Endothelial cell of umbilical vein (primary cell): ENCODE results near the gene CCDC85C.

Experiments
- CTCF ChIP-seq, 2 donors: IDR thresholded peaks; 1 replicate in 1 of 2; 2 replicates in 1 of 2; pipeline ENCODE4 v1.5.1; 2011; ENCODE audit warnings: low read length in 2 of 2, mild to moderate bottlenecking in 2 of 2, moderate library complexity in 2 of 2, control low read depth in 1 of 2, inconsistent platforms in 1 of 2, low read depth in 1 of 2; ENCODE audit not compliant: insufficient read depth in 1 of 2; ENCODE audit errors: extremely low read depth in 1 of 2
- EZH2 ChIP-seq: IDR thresholded peaks from 2 replicates; pipeline ENCODE4 v1.6.1; 2012; ENCODE audit warnings: borderline replicate concordance, low read depth, mild to moderate bottlenecking, moderate library complexity, low read length, inconsistent platforms; ENCODE audit not compliant: severe bottlenecking
- POLR2A ChIP-seq: IDR thresholded peaks from 2 replicates; pipeline ENCODE4 v1.6.1; 2012; ENCODE audit warnings: low read depth, mild to moderate bottlenecking, control low read depth, low read length
- POLR2AphosphoS5 ChIP-seq: IDR thresholded peaks from 2 replicates; pipeline ENCODE4 v1.6.1; 2012; ENCODE audit warnings: low read depth, mild to moderate bottlenecking, control low read depth, low read length, moderate library complexity; ENCODE audit not compliant: insufficient read depth

- TF ChIP-seq CTCF (IDR thresholded peaks at IDR 0.05; ENCODE audit: extremely low read depth in 1 of 2, insufficient read depth in 1 of 2, low read depth in 1 of 2, low read length in 2 of 2) = no peak
- no peak for TF ChIP-seq EZH2
- TF ChIP-seq POLR2AphosphoS5 = no peak
- no peak for TF ChIP-seq POLR2A
These were observed 15.0 kb downstream of the CCDC85C start for GRCh38 chr14:99589031-99589441.
